NCI-H2227 treated with DMSO at 0.1 percent for 48 hours (cell line): ENCODE results near the gene SLC38A8.

Experiments
- DNase-seq: peaks from one replicate; lab custom pipeline; 2025; lab: John Stamatoyannopoulos, UW

The SLC38A8 gene

DNA sequence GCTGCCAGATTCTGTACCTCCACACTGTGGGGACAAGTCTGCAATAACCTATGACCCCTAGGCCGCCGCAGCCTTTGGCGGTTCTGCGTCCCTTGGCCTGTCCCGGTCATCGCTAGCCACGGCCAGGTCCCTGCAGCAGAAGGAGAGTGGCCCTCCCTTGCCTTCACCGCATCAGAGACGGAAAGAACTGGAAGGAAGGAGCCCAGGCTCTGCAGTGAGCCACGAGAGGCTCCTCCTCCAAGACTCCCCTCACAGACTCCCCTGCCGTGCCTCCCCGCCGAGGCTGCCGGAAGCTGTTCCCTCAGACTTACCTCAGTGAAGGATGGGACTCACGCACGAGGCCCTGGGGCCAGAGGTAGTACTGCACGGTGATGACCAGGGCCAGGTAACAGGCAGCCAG, 11.0 kb downstream of the SLC38A8 start:
- DNase-seq, result no peak

DNA sequence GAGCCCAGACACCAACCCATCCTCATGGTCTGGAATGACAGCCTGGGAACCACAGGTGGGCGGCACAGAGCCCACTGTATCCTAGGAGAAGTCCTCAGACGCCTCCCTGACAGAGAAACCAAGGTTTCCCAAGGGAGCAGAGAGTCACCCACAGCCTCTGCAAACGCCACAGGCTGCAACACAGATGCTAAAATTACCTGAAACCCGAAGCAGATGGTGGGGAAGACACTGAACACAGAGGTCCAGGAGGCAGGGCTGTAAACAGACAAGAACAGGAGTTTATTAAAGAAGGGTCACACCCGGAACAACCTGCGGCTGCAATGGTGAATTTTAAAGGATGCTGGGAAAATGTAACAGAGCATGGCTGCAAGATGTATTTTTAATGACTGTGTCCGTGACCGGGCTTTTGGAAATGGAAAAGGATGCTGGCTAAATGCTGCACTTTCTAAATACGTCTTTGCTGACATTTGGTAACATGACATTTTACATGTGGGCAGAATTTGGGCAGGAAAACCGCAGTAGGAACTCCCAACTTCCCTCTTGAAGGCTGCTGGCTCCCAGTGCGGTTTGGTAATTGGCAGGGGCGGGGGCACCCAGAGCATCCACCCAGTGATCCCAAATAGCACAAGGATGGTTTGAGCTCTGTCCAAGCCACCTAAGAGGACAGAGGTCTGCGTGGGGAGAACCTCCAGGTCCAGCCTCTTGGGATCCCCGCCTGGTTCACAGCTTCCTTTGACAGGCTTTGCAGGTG, 13.1 kb downstream of the SLC38A8 start:
- no peak for DNase-seq

DNA sequence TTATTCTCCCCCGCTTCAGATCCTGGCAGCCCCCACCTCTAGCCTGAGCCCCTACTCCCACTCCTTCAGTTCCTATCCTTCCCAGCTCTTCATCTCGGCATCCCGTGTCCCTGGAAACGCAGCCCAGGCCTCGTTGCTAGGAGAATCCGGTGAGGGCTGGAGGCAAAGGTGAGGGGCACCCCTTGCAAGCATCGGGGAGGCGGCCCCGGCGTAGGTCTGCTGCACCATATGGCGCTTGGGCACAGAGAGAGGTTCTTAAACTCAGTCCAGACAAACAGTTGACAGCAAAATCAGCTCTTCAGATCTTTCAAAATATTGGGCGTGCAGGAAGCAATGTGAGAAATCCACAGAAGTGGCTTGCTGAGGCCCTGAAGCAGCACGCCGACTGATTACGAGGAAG, 15.0 kb downstream of the SLC38A8 start:
- no peak for DNase-seq

DNA sequence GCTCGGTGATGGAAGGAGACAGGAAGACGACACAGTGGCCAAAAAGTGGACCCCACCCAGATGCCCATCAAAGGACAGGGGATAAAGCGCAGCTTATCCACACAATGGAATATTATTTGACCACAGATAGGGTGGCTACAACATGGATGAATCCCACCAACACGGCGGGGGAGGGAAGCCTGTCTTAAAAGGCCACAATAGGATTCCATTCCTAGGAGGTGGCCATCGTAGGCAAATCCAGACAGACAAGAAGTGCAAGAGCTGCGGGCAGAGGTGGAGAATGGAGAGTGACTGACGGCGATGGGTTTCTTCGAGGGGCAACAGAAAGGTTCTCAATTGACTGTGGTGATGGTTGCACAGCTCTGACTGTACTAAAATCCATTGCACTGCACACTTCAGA, 16.0 kb downstream of the SLC38A8 start:
- DNase-seq, result no peak

DNA sequence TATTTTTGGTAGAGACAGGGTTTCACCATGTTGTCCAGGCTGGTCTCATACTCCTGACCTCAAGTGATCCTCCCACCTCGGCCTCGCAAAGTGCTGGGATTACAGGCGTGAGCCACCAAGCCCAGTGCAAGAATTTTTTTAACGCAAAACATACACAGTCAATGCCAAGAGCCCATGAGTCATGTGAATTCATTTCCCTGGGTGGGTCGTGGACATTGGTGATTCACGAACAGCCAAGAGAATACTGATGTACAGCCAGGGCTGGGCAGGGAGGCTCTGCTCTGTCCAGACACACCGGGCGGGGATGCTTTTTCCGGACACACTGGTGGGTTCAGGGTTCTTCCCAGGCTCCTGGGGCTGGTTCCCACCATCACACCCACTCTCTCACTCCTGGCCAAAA, 17.7 kb downstream of the SLC38A8 start:
- DNase-seq, result no peak

DNA sequence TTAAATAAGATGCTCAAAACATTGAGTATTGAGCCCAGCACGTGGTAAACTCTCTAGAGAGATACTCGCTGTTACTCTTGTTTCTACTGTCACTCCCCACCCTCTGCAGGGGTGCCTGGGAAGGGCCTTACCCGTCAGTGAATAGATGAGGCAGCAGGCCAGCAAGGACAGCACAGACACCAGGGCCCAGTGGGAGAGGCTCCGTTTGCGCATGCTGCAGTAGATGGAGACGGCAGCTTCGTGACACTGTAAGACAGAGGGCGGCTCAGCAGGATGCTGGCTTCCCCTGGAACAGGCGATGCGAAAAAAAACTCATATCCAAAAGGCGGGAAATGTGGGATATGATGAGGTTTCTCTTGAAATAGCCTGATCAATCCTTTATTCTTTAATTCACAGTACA, 20.0 kb downstream of the SLC38A8 start:
- DNase-seq, result no peak

DNA sequence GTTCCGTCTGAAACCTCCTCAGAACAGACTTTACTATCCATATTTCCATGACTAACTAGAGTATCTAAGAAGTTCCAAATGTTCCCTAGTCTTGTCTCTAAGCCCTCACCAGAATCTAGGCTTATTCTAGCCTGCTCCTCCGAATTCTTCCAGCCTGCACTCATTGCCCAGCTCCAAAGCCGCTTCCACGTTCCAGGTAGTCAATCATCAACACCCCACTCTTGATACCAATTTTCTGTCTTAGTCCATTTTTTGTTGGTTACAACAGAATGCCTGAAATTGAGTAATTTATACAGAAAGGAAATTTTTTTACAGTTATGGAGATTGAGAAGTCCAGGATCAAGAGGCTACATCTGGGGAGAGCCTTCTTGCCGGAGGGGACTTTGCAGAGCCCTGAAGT, 21.1 kb downstream of the SLC38A8 start:
- DNase-seq, result no peak

DNA sequence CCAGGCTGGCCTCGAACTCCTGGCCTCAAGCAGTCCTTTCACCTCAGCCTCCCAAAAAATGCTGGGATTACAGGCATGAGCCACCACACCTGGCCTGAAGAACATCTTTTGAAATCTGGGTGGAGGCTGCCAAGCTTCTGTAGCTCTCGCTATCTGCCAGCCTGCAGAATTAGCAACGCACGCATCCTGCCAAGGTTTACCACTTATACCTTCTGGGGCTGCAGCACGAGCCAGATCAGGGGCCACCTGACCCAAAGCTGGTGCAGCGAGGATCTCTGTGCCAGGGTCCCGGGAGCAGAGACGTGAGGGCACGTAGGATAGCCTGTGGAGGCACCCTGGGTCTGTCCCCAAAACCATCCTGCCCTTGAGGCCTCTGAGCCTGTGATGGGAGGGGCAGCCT, 22.2 kb downstream of the SLC38A8 start:
- DNase-seq, result no peak

DNA sequence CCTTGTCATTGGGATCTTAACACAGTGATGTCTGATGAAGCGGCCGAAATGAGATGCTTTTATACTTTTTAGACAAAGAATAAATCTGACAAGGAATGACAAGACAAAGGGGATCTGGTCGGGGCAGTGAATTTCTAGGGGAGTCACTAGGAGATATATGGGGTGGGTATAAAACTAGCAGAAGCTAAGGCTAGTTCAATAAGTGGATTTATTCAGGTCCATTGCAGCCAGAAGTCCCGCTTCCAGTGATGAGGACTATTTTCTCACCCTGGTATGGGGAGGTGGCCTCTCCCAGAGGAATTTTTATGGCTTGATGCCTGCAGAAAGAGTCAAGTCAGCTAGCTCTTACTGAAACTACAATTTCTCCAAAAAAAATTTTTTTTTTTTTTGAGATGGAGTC, 23.9 kb downstream of the SLC38A8 start:
- no peak for DNase-seq

DNA sequence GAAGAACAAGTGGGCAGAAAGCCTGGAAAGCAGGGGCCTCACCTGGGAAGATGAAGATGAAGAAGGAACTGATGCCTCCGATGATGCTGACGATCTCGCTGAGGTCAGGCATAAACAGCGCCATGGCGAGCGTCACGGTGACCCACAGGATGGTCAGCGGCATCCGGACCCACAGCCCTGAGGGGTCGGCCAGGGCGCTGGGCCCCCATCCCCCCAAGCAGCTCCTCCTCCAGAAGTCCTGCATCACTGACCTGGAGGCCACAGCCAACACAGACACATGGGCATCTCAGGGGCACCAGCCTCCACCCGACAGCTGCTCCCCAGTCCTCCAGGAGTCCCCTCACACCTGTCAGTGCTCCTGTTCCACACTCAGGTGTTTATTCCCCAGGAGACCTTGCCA, 26.1 kb downstream of the SLC38A8 start:
- no peak for DNase-seq

DNA sequence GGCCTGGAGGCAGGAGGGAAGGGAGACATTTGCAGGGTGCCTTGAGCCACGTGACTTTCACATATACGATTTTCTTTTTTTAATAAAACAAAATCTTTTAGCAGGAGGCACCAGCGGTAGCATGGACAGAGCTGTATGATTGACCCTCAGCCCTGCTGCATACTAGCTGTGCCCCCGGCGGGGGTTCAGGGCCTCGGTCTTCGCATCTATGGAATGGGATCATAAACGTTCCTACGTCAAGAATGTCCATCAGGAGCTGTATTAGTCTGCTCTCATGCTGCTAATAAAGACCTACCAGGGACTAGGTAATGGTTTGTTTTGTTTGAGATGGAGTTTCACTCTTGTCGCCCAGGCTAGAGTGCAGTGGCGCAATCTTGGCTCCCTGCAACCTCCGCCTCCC, 27.2 kb downstream of the SLC38A8 start:
- DNase-seq, result no peak

DNA sequence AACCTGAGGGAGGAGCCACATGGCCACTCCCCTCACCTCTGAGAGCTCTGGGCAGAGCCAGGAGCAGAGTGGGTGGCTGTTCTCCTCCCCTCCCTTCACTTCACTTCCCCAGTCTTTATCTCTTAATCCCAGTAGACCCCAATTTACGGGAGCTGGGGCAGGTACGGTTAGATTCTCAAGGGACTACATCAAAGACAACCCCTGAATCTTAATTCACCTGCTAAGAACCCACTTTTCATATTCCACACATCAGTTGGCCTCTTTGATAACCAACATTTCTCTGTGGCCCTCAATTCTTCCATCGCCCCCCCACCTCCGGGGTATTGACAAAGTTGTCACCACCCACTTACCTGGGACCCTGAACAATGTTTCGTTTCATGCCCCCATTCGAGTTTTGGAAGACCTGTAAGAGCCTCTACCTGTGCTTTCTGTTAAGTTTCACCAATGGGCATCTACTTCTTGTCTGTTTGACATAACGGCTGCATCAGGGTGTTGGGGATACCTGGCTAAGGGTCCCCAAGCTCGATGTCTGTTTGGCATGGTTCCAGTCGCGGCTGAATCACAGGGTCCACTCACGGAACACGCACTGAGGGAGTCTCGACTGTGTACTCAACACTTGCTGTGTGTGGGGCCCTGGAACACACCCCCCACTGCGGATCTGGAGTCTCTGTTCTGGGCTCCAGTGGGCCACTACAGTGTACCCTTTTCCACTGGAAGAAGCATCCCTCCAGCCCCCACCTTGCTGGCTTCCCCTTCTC, 27.8 kb downstream of the SLC38A8 start:
- no peak for DNase-seq

DNA sequence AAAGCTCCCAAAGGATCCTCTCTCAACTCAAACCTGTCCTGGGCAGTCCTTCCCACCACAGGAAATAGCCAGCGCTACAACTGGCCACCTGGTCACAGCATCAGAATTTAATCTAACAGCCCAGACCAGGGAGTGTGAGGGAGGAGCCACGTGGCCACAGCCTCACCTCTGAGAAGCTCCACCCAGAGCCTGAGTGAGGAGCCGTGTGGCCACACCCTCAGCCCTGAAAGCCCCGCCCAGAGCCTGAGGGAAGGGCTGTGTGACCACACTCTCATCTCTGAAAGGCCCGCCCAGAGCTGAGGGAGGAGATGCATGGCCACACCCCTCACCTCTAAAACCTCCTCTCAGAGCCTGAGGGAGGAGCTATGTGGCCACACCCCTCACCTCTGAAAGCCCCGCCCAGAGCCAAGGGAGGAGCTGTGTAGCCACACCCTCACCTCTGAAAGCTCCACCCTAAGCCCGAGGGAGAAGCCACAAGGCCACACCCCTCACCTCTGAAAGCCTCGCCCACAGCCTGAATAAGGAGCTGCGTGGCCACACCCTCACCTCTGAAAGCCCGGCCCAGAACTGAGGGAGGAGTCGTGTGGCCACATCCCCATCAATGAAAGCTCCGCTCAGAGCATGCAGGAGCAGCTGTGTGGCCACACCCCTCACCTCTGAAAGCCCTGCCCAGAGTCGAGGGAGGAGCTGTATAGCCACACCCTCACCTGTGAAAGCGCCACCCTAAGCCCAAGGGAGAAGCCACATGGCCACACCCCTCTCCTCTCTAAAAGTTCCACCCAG, 28.6 kb downstream of the SLC38A8 start:
- no peak for DNase-seq

DNA sequence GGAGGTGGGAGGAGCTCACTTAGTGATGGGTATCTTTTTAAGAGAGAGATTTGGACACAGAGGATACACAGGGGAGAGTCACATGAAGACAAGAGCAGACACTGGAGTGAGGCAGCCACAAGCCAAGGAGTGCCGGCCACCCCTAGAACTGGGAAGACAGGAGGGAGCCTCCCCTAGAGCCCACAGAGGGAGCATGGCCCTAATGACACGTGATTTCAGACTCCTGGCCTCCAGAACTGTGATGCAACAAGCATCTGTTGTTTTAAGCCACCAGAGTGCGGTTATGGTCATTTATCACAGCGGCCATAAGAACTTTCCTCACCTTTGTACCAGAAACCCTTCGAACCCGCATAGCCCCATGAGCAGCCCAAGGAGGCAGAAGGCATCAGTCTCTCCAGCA, 33.3 kb downstream of the SLC38A8 start:
- DNase-seq, result no peak

DNA sequence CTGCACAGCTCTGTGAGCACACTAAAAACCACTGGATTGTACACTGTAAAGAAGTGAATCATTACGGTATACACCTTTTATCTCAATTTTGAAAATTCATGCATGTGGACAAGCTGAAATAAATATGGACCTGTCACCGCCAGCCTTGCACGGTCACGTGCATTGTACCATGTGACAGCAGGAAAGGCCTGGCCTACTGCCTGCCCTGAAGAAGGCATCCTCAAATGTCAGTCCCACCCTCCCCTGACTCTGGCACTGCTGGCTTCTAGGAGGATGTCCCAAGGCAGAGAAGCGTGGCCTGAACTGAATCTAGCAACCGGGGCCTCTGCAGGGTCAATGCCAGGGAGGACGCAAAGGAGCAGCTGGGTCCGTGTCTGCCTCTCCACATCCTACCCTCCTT, 34.6 kb downstream of the SLC38A8 start:
- no peak for DNase-seq

DNA sequence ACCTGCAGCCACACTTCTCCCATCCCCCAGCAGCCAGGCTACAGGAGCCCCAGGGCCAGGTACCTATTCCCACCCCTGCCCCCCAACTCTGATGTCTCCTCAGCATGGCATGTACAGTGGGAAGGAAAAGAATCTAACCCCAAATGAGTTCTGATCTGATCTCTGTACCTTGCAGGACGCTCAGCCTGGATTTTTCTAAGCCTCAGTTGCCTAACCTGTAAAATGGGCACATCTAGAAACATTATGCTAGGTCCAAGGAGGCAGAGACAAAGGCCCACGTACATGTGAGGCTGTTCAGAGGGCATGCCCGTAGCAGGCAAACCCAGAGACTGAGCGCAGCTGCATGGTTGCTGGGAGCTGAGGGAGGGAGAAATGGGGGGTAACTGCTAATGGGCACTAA, 35.1 kb downstream of the SLC38A8 start:
- no peak for DNase-seq

DNA sequence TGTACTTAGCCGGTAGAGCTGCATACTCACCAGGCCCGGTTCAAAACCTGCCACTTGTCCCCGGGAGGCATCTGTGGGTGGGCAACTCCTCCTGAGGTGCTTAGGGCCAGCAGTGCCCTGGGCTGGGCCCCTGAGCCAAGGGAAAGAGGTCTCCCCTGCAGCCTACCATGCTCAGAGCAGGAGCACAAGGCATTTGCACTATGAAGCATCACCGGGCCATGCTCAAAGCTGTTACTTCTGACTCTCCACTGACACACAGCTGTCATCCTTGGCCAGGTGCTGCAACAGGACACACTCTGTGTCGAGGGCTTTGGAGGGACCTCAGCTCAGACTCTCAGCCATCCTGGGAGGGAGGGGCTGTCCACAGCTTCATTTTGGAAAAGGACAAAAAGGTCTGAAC, 37.2 kb downstream of the SLC38A8 start:
- no peak for DNase-seq

DNA sequence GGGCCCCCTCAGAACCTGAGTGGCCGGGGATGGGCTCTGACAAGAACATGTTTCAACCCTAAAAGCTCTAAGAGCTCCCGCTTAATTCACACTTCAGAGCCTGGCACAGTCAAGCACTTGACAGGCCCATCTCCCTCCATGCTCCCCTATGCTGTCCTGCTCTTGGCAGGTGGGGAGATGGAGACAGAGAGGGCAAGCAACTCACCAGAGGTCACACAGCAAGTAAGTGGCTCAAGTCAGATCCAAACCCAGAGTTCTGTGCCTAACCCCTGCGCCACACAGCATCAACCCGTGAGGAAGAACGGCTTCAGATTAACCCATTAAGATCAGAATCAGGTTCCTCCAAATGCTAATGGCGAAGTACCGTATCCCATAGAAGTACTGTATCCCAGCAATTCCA, 38.2 kb downstream of the SLC38A8 start:
- no peak for DNase-seq

DNA sequence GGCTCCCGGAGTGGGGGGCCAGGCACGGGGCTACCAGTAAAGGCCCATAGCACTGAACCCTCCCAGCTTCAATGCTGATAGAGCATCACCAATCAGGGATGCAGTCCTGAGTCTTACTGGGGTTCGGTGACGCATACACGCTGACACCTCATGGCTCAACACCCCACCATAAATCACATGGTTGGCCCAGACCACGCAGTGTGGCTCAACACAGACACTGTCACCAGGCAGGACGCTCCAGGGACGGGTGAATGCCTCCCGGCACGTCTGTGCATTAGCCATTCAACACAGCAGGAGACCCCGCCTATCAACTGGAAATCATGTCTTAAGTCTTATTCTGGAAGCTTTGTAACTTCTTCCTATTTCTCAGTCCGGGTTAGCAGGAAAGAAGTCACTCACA, 39.6 kb downstream of the SLC38A8 start:
- DNase-seq, result no peak

DNA sequence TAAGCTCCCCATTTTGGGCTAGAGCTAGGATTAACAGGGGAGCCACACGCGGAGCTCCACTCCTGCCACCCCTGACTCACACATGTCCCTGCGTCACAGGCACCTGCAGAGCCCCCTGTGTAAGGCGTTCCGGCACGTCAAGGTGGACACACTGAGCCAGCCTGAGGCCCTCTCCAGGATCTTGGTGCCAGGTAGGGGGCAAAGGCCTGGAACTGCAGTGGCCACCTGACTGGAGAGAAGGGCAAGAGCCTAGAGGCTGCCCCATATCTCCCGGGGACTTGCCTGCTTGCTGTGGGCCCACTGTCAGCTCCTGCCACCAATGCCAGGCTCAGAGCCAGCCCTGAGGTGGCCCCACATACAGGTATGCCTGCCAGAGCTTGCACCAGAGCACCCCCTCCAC, 40.9 kb downstream of the SLC38A8 start:
- no peak for DNase-seq

DNA sequence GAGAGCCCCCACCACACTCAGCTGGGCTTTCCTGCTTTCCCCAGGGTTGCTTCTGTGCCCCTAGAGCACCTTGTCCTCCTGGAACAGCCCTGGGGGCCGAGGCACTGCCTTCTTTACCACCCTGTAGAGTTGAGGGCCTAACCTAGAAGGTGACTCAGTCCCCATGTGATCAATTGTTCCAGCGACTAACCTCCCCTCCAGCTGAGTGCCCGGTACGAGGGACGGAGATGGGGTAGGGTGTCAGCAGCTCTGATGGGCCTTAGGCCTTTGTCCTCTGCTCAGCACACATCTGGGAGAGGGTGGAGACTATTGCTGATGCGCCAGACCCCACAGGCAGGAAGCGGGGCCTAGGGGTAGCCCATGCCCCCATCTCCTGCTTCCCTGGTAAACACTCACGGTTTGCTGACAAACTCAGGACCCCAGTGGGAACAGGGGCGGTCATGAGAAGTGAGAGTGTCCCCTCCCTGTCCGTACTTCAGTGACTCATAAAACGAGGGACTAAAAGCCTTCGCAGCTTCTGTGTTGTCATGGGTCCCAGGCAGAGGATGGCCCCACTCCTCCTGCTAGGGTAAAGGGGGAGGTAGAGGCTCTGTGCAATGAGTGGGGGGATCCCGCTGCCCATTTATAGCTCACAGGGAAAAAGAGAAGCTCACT, 41.5 kb downstream of the SLC38A8 start:
- no peak for DNase-seq

DNA sequence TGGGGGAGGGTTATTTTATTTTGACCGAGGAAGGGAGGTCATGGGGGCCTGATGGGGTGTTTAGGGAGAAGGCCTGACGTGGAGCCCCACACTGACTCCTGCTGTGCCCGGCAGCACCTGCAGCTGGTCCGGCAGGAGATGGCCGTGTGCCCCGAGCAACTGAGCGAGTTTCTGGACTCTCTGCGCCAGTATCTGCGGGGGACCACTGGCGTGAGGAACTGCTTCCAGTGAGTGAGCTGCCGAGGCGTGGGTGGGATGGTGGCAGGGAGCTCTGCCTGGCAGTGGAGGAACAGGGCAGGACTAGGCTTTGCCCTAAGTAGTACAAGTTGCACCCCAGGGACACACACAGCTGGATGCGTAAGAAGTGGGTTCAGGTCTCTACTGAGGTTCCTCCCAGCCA, 44.5 kb downstream of the SLC38A8 start:
- DNase-seq, result no peak
